GM12801 (cell line): ENCODE results near the gene MAFB.

Source experiments
- TF ChIP-seq, protein P1 (sequence below): IDR thresholded peaks from one replicate; pipeline ENCODE4 v1.5.1; 2011; ENCODE audit warnings: control low read depth; ENCODE audit not compliant: insufficient read length; ENCODE audit errors: extremely low read depth

Gene MAFB

DNA sequence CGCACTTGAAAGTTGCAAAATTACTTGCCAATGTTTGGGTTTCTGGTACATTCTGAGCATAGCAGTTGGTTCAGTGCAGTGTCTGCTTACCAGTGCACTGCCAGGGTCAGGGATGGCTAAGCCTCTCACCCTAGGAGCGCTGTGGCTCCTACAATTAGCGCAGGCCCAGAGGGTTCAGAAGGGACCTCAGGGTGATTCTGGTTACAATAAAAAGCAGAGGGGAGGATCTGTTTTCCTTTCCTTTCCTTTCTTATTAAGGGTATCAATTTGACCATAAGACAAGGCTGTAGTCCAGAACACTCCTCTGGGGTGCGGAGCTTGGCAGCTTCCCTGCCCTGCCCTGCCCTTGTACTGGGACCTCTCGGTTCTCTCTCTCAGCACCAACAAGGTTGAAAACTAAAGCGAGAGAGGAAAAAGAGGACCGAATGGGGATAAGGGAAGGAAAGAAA lies 2.6 kb downstream of the MAFB start:
- TF ChIP-seq, protein P1, sequence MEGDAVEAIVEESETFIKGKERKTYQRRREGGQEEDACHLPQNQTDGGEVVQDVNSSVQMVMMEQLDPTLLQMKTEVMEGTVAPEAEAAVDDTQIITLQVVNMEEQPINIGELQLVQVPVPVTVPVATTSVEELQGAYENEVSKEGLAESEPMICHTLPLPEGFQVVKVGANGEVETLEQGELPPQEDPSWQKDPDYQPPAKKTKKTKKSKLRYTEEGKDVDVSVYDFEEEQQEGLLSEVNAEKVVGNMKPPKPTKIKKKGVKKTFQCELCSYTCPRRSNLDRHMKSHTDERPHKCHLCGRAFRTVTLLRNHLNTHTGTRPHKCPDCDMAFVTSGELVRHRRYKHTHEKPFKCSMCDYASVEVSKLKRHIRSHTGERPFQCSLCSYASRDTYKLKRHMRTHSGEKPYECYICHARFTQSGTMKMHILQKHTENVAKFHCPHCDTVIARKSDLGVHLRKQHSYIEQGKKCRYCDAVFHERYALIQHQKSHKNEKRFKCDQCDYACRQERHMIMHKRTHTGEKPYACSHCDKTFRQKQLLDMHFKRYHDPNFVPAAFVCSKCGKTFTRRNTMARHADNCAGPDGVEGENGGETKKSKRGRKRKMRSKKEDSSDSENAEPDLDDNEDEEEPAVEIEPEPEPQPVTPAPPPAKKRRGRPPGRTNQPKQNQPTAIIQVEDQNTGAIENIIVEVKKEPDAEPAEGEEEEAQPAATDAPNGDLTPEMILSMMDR = no peak

DNA sequence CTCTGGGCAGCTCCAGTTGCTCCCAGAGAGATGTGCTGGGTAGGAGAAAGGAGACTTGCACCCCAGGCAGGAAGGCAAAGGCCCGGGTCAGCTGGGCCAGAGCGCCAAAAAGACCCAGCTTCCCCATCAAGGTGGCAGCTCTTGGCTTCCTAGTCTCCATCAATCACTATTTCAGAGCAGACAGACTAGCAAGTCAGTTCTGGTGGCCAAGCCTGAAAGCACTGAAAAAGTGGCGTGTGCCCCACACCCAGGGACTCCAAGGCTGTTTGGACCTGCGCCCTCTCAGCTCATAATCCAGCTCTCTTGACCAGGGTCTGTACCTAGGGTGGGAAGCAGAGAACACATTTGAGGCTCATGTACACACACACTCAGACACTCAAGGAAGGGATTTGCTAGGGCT lies 3.7 kb downstream of the MAFB start:
- TF ChIP-seq, protein P1 = no peak

DNA sequence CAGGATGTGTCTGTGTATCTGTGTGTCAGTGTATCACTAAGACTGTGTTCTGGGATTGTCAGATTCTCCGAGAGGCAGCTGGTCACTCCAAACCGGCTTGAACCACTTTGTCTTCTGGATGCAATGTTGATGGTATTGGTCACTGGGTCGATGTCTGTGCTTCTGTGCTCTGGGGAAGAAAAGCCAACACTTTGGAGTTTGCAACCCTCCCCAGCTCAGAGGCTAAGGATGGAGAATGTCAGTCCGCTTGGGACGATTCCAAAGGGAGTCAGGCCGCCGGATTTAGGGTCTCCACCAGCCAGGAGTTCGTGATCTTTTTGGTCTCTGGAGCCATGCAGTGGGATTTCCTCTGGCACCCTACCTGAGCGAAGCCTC lies 5.2 kb downstream of the MAFB start:
- TF ChIP-seq, protein P1 = no peak

DNA sequence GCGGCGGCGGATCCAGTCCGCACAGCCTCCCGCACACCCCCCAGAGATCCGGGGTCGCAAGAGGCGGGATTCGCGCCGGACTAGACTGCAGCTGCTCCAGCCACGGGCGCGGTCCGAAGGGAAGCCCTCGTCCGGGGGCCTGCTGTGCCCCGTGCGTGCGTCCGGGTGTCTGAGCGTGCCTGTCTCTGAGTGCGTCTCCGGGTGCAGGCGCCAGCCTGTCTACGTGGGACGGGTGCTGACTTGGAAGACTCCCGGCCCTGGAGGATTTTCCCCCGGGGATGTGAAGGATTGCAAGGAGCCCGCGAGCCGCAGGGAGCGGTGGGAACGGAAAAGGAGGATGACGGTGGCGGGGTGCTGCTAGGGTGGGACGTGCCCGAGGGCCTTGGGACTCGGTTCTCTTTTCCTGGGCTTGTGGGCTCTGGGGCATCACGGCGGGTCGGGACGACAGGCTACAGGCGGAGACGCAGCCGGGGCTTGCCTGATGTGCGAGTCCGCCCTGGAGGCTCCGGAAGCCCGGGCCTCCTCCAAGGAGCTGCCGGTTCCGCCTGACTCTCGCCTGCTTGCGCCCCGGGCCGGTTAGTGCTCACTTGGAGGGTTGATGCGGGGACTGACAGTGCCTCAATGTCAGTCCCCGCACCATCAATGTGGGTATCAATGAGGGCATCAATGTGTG lies 5.7 kb downstream of the MAFB start:
- TF ChIP-seq, protein P1 = no peak

DNA sequence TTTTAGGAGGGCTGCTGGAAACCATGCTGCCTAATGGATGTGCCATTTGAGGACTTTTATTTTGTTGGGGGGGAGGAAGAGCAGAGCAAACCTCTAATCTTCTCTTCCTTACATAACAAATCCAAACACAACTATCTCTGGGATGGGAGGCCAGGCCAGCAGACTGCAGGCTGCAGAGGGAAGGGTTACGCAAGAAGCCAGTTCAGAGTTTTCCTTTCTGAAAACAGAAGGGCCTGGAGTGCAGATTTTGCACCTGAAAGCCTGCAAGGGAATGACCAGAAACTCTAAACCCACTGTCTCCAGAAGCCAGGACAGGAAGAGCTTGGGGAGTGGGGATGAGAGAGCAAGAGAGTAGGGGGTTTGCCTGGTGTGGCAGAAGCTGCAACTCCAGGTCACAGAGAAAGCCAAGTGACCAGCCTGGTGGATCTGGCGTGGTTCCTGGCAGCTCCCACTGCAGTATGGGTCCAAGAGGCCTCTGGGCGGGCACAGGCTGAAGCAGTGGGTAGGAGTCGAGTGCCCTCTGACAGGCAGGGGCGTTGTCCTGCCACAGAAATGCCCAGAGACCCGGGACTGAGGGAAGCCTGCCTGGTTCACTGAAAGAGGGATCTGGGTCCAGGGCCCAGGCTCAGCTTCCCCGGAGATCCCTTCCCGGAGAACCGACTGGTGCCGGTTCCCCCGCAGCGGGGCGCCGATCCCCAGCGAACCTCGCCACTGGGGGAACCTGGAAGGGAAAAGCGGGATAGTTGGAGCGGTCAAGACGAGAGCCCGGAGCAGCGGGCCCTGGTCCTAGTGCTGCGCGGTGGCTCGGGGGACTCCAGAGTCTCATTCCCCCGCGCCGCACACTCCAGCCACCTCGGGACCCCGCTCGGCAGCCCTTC lies 6.7 kb downstream of the MAFB start:
- TF ChIP-seq, protein P1 = no peak

DNA sequence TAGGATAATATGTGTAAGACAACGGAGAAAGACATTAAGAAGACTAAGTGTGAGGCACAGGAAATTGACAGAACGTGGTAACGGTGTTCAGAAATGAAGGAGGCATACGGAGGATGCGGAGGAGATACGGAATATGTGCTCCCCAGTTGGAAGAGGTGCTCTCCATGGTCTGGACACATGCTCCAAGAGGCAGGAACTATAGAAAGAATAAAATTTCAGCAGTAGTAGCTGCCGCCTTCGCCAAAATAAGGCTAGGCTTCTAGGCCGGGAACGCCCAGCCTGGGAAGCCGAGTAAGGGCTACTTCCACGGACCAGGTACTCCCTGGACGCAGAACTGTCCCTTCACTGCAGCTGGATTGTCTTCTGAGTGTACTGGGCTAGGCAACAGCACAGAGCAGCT lies 7.4 kb downstream of the MAFB start:
- TF ChIP-seq, protein P1 = no peak

DNA sequence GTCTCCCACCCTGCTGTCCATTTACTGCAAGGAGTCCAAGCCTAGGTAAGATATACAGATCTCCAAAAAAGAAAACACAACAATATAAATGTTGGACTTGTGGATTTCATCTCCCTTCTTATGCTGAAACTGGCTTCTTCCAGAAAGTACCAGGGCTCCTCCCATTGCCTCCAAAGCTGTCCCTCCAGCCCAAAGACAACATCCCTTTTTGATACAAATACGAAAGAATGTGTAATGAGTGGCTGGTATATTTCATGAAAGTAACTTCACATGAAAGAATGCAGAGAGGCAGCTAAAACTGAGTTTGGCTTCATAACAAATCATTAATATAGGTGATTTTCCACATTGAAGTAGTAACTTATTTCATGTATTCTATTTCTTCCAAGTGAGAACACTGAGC lies 7.9 kb downstream of the MAFB start:
- TF ChIP-seq, protein P1 = no peak
